ENCODE data around the gene STAB1. TPM values are rescaled to one million over a fixed set of nuclear protein-coding genes. Genes with fewer than 3 reads are reported as not detected.

Gene STAB1
- total RNA-seq, 1 experiment from 2014 or later: 0.33 TPM

GRCh38 chr3:52544937-52545336, 49.8 kb downstream of the STAB1 start:
- H3F3A ChIP-seq (ENCODE audit: low read length, unreplicated experiment): no peaks in the 10 kb centered on the region
- TF ChIP-seq EZH2phosphoT487 (IDR thresholded peaks at IDR 0.05; ENCODE audit: borderline replicate concordance, low read length): no peak
- no peak for TF ChIP-seq CTCF (conservative IDR thresholded peaks at IDR 0.05; ENCODE audit: low read depth, low read length)
- no peak for TF ChIP-seq EZH2 (IDR thresholded peaks at IDR 0.05; ENCODE audit: low read length, unreplicated experiment)
- POLR2A ChIA-PET (ENCODE audit: unreplicated experiment): no interaction called here
- H2AFZ ChIP-seq (ENCODE audit: low read length): no peak overlapping the region
- H3K4me3 ChIP-seq (ENCODE audit: low read length): no peak overlapping the region
- H3K27ac ChIP-seq (ENCODE audit: low read length): no peak overlapping the region
- intact Hi-C loops (cut with micrococcal nuclease): no loop called here
- no peak overlapping the region for H3K9ac ChIP-seq (ENCODE audit: low read length)
- peaks cover 26% of the 10 kb centered on the region for H3K79me2 ChIP-seq (ENCODE audit: low read length)
- H3K9me3 ChIP-seq (ENCODE audit: low read length): no peaks in the 10 kb centered on the region
- CTCF ChIA-PET: no interaction called here
- no peaks in the 10 kb centered on the region for H3K9me2 ChIP-seq (replicated peaks; ENCODE audit: low read length)
- no peak for DNase-seq
- peaks cover 37% of the 10 kb centered on the region for H3K36me3 ChIP-seq (ENCODE audit: low read depth, low read length)
- no TSS peak for BruUV-seq (replicated peaks)
- ATAC-seq: no peak
- H4K20me1 ChIP-seq (ENCODE audit: low read length): 0 out of 2 replicates have a peak, but pooled peaks cover 5% of the 10 kb centered on the region
- H3K4me1 ChIP-seq (ENCODE audit: insufficient read depth, low read length): no peaks in the 10 kb centered on the region
- no peak overlapping the region for H3K4me2 ChIP-seq (ENCODE audit: low read length)
- no peaks in the 10 kb centered on the region for H3K27me3 ChIP-seq (ENCODE audit: low read length)

DNA sequence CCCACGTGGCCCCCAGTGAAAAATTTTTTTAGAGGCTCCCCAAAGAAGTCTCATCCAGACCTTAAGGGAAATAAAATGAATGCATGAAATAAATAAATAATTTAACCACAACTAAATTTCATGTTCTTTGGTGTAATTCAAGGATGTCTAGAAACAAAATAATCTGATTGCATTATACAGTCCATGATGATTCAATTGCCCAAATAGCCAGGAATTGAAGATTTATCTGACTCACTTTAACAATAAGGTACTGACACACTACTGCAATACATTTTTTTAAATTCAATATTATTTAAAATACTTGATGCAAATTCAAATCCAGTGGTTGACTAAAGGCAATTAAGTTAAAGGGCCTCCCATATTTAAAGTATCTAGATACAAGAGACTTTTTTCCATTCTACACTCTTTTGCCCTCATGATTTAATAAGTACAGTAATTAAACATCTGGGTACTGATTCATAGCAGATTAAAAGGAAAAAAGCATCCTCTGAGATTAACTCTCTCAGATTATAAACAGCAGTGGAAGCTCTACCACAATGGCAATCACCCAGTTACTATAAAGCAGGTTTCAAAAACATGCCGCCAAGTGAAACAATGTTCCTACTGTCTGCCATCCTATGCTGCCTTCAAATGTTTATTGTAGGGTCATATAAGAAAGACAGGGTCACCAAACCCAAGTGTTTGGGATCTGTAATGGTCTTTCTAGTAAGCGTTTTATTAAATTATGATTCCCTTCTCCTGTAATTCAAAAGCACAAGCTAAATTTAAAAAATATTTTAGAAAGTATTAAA, 51.2 kb downstream of the STAB1 start:
- H3K4me3 ChIP-seq (ENCODE audit: low read length): no peak overlapping the region
- peaks cover 12% of the 10 kb centered on the region for H3K79me2 ChIP-seq (ENCODE audit: low read length)
- H3K9me3 ChIP-seq (ENCODE audit: low read length): no peaks in the 10 kb centered on the region
- TSS peak; percentile 23 for BruUV-seq (replicated peaks)
- no peak overlapping the region for H3K4me2 ChIP-seq (ENCODE audit: low read length)
- H3K36me3 ChIP-seq (ENCODE audit: low read depth, low read length): peaks cover 38% of the 10 kb centered on the region
- no peak overlapping the region for H3K27ac ChIP-seq (ENCODE audit: low read length)
- peak; percentile 31; the same call in 1 of the 2 replicates for ATAC-seq
- H3K27me3 ChIP-seq (ENCODE audit: low read length): no peaks in the 10 kb centered on the region
- no peaks in the 10 kb centered on the region for H3F3A ChIP-seq (ENCODE audit: low read length, unreplicated experiment)
- H3K9me2 ChIP-seq (replicated peaks; ENCODE audit: low read length): no peaks in the 10 kb centered on the region
- CTCF ChIA-PET: no interaction called here
- H2AFZ ChIP-seq (ENCODE audit: low read length): no peak overlapping the region
- intact Hi-C loops (cut with micrococcal nuclease): no loop called here
- H3K9ac ChIP-seq (ENCODE audit: low read length): no peak overlapping the region
- H4K20me1 ChIP-seq (ENCODE audit: low read length): 0 out of 2 replicates have a peak, but pooled peaks cover 5% of the 10 kb centered on the region
- POLR2A ChIA-PET (ENCODE audit: unreplicated experiment): no interaction called here
- no peaks in the 10 kb centered on the region for H3K4me1 ChIP-seq (ENCODE audit: insufficient read depth, low read length)
- TF ChIP-seq CTCF (conservative IDR thresholded peaks at IDR 0.05; ENCODE audit: low read depth, low read length) (no peak), EZH2 (IDR thresholded peaks at IDR 0.05; ENCODE audit: low read length, unreplicated experiment) (no peak), EZH2phosphoT487 (IDR thresholded peaks at IDR 0.05; ENCODE audit: borderline replicate concordance, low read length) (no peak)
- no peak for DNase-seq

GRCh38 chr3:52547143-52547542, 52.0 kb downstream of the STAB1 start:
- intact Hi-C loops (cut with micrococcal nuclease): no loop called here
- Histone ChIP-seq H3K9me2 (replicated peaks; ENCODE audit: low read length) (no peaks in the 10 kb centered on the region), H3K4me2 (ENCODE audit: low read length) (no peak overlapping the region), H3K79me2 (ENCODE audit: low read length) (peaks cover 5% of the 10 kb centered on the region; the same call in 1 of the 2 replicates), H3F3A (ENCODE audit: low read length, unreplicated experiment) (no peaks in the 10 kb centered on the region), H3K4me1 (ENCODE audit: insufficient read depth, low read length) (no peaks in the 10 kb centered on the region), H2AFZ (ENCODE audit: low read length) (no peak overlapping the region), H3K9ac (ENCODE audit: low read length) (no peak overlapping the region), H3K27ac (ENCODE audit: low read length) (no peak overlapping the region), H3K9me3 (ENCODE audit: low read length) (no peaks in the 10 kb centered on the region), H3K36me3 (ENCODE audit: low read depth, low read length) (peaks cover 32% of the 10 kb centered on the region), H3K4me3 (ENCODE audit: low read length) (no peak overlapping the region), H4K20me1 (ENCODE audit: low read length) (no peaks in the 10 kb centered on the region), H3K27me3 (ENCODE audit: low read length) (no peaks in the 10 kb centered on the region)
- ATAC-seq: no peak
- no TSS peak for BruUV-seq (replicated peaks)
- CTCF ChIA-PET: interaction anchor here (0.6 kb wide), 1 partner anchor 173 kb away, joined by 3 read pairs; no protein-coding TSS in a partner anchor
- POLR2A ChIA-PET (ENCODE audit: unreplicated experiment): no interaction called here
- no peak for TF ChIP-seq CTCF (conservative IDR thresholded peaks at IDR 0.05; ENCODE audit: low read depth, low read length)
- no peak for TF ChIP-seq EZH2phosphoT487 (IDR thresholded peaks at IDR 0.05; ENCODE audit: borderline replicate concordance, low read length)
- TF ChIP-seq EZH2 (IDR thresholded peaks at IDR 0.05; ENCODE audit: low read length, unreplicated experiment): no peak
- DNase-seq: no peak

Measured in PC-3 (cell line).